ENCODE results near the gene RGS10.

Gene RGS10, protein sequence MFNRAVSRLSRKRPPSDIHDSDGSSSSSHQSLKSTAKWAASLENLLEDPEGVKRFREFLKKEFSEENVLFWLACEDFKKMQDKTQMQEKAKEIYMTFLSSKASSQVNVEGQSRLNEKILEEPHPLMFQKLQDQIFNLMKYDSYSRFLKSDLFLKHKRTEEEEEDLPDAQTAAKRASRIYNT

DNA sequence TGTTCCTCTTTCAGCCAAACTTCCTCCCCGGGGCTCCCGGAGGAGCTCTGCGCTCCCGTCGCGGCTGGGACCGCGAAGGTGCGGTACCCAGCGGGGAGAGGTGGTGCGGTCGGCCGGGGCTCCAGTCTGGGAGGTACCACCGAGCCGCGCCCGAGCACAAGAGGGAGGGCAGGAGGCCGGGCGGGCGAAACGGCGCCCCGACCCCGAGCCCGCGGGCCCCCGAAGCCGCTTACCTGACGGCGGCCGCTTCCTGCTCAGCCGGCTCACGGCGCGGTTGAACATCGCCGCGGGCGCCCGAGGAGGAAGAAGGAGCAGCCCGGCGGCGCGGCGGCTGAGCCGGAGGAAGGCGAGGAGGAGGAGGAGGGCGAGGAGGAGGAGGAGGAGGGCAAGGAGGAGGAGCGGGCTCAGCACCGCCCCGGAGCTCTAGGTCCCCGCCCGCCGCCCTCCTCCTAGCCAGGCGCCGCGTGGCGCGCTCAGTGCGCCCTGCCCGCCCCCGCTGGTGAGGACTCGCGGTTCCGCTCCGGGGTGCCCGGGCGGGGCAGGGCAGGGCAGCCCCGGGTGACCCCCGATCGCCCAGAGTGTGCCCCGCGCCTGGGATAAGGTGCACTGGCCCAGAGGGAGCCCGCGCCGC, at the start of gene RGS10:
RGS10 (minus strand) TSS at position 363 of the 631 bp plus-strand sequence; CDS start at position 282, 81 bp downstream.
- peak within 1 kb of the TSS; percentile 52 for H3K27ac ChIP-seq
- in situ Hi-C loops (cut with HindIII; ENCODE audit: low pct_ligation_motif_present, low sequenced_read_pairs): no loop called here
- H3K27me3 ChIP-seq (replicated peaks): no peaks in the 10 kb centered on the region
- H3K36me3 ChIP-seq (replicated peaks): no peaks in the 10 kb centered on the region
- peak within 1 kb of the TSS; percentile 74 for H3K4me3 ChIP-seq (ENCODE audit: low read depth, low read length)
- DNase-seq: peak; percentile 61
- TF ChIP-seq, protein P1, sequence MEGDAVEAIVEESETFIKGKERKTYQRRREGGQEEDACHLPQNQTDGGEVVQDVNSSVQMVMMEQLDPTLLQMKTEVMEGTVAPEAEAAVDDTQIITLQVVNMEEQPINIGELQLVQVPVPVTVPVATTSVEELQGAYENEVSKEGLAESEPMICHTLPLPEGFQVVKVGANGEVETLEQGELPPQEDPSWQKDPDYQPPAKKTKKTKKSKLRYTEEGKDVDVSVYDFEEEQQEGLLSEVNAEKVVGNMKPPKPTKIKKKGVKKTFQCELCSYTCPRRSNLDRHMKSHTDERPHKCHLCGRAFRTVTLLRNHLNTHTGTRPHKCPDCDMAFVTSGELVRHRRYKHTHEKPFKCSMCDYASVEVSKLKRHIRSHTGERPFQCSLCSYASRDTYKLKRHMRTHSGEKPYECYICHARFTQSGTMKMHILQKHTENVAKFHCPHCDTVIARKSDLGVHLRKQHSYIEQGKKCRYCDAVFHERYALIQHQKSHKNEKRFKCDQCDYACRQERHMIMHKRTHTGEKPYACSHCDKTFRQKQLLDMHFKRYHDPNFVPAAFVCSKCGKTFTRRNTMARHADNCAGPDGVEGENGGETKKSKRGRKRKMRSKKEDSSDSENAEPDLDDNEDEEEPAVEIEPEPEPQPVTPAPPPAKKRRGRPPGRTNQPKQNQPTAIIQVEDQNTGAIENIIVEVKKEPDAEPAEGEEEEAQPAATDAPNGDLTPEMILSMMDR (IDR thresholded peaks at IDR 0.05; ENCODE audit: low read depth, low read length, missing control alignments): no peak

DNA sequence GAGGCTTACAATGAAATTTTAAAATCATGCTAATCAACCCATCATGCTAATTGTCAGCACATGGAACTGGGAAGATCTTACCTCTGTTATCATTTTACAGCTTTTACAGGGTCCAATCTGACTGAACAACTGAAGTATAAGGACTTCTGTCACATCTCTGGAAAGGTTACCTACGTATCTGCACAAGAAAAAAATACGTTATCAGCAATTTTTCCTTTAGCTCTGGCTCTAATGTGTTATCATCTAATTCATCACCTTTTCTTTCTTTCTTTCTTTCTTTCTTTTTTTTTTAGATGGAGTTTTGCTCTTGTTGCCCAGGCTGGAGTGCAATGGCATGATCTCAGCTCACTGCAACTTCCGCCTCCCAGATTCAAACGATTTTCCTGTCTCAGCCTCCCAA, 45.6 kb upstream of the RGS10 start:
- Histone ChIP-seq H3K27ac (no peak overlapping the region), H3K4me3 (ENCODE audit: low read depth, low read length) (no peak overlapping the region), H3K27me3 (replicated peaks) (no peaks in the 10 kb centered on the region), H3K36me3 (replicated peaks) (peaks cover 38% of the 10 kb centered on the region)
- in situ Hi-C loops (cut with HindIII; ENCODE audit: low pct_ligation_motif_present, low sequenced_read_pairs): no loop called here
- TF ChIP-seq, protein P1 (IDR thresholded peaks at IDR 0.05; ENCODE audit: low read depth, low read length, missing control alignments): no peak
- DNase-seq: no peak

DNA sequence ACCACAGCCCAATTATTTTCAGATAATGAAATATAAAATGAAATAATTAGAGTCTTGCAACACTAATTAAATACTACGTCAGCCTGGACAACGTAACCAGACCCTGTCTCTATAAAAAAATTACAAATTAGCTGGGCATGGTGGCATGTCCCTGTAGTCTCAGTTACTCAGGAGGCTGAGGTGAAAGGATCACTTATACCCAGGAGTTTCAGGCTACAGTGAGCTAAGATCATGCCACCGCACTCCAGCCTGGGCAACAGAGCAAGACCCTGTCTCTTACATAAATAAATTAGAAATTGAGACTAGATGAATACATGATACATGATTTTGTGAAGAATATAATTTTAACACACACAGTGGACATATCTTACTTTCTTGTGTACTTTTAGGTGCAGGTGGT, 35.8 kb upstream of the RGS10 start:
- in situ Hi-C loops (cut with HindIII; ENCODE audit: low pct_ligation_motif_present, low sequenced_read_pairs): no loop called here
- TF ChIP-seq, protein P1 (IDR thresholded peaks at IDR 0.05; ENCODE audit: low read depth, low read length, missing control alignments): no peak
- DNase-seq: no peak
- H3K27ac ChIP-seq: no peak overlapping the region
- no peak overlapping the region for H3K4me3 ChIP-seq (ENCODE audit: low read depth, low read length)
- H3K36me3 ChIP-seq (replicated peaks): peaks cover 60% of the 10 kb centered on the region
- H3K27me3 ChIP-seq (replicated peaks): no peaks in the 10 kb centered on the region

DNA sequence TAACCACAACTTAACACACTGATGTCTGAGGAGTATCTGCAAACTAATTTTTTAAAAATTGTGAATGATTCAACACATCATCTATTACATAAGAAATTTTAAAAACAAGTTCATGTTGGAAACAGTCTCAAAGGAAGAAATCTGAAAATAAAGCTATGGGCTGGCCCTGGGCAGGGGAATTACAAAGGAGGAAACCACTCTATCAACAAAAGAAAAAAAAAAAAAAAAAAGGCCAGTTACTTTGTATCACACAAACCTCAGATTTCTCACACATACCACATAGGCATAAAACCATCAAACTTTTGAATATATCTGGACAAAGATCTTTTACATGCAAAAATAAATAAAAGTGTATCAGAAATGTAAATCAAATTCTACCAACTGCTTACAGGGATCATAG, 33.5 kb upstream of the RGS10 start:
- Histone ChIP-seq H3K36me3 (replicated peaks) (peaks cover 55% of the 10 kb centered on the region), H3K4me3 (ENCODE audit: low read depth, low read length) (no peak overlapping the region), H3K27me3 (replicated peaks) (no peaks in the 10 kb centered on the region), H3K27ac (no peak overlapping the region)
- DNase-seq: no peak
- in situ Hi-C loops (cut with HindIII; ENCODE audit: low pct_ligation_motif_present, low sequenced_read_pairs): no loop called here
- TF ChIP-seq, protein P1 (IDR thresholded peaks at IDR 0.05; ENCODE audit: low read depth, low read length, missing control alignments): no peak

DNA sequence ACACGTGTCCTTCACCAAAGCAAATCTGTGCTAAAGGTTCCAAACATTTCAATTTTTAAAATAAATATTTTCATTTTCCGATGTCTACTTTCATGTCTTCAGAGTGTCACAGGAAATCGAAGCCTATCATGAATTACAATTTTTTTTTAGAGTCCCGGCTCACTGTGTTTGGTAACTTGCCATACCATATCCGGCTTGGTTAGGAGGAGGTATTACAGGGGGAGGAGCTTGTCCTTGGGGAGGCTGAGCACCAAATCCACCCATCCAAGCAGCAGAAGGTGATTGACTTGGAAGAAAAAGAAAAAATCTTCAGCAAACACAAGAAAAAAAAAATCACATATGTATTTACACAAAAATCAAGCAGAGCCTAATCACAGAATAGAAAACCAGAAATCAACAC, 33.0 kb upstream of the RGS10 start:
- in situ Hi-C loops (cut with HindIII; ENCODE audit: low pct_ligation_motif_present, low sequenced_read_pairs): no loop called here
- Histone ChIP-seq H3K27me3 (replicated peaks) (no peaks in the 10 kb centered on the region), H3K4me3 (ENCODE audit: low read depth, low read length) (no peak overlapping the region), H3K36me3 (replicated peaks) (peaks cover 55% of the 10 kb centered on the region), H3K27ac (no peak overlapping the region)
- peak; percentile 7 for DNase-seq
- TF ChIP-seq, protein P1 (IDR thresholded peaks at IDR 0.05; ENCODE audit: low read depth, low read length, missing control alignments): no peak

All from brain microvascular endothelial cell (primary cell).